ENCODE data around the gene ARHGAP31.

- no peak for TF ChIP-seq CTCF (IDR thresholded peaks at IDR 0.05; ENCODE audit: poor library complexity, severe bottlenecking)
- no peak for TF ChIP-seq POLR2AphosphoS5 (IDR thresholded peaks at IDR 0.05)
- TF ChIP-seq EP300 (conservative IDR thresholded peaks at IDR 0.05; ENCODE audit: poor library complexity, severe bottlenecking) = no peak
- no peak for TF ChIP-seq SMC3 (conservative IDR thresholded peaks at IDR 0.05; ENCODE audit: poor library complexity)
These were observed 134.4 kb downstream of the ARHGAP31 start for GRCh38 chr3:119428538-119428937.

Measured in neural cell (in vitro differentiated cells).